ENCODE measurements around the gene GRK3.

GRK3 gene

GRCh38 chr22:25744694-25745093 lies 180.2 kb downstream of the GRK3 start:
- DNase-seq, result no peak

- no peak for DNase-seq
These were observed 181.0 kb downstream of the GRK3 start for GRCh38 chr22:25745341-25746011.

GRCh38 chr22:25746012-25746373 lies 181.5 kb downstream of the GRK3 start:
- DNase-seq, result no peak

- DNase-seq, result no peak
These were observed 182.9 kb downstream of the GRK3 start for GRCh38 chr22:25747245-25747944.

GRCh38 chr22:25748140-25748539 lies 183.7 kb downstream of the GRK3 start:
- no peak for DNase-seq

GRCh38 chr22:25748704-25749103 lies 184.2 kb downstream of the GRK3 start:
- no peak for DNase-seq

GRCh38 chr22:25749420-25750169 lies 185.1 kb downstream of the GRK3 start:
- DNase-seq, result no peak

- DNase-seq, result no peak
These were observed 186.2 kb downstream of the GRK3 start for GRCh38 chr22:25750569-25751173.

- DNase-seq, result no peak
These were observed 186.7 kb downstream of the GRK3 start for GRCh38 chr22:25751174-25751581.

GRCh38 chr22:25752615-25753214 lies 188.2 kb downstream of the GRK3 start:
- no peak for DNase-seq

GRCh38 chr22:25753252-25753651 lies 188.8 kb downstream of the GRK3 start:
- DNase-seq, result no peak

- no peak for DNase-seq
These were observed 190.2 kb downstream of the GRK3 start for GRCh38 chr22:25754527-25755202.

- no peak for DNase-seq
These were observed 193.2 kb downstream of the GRK3 start for GRCh38 chr22:25757686-25758085.

- no peak for DNase-seq
These were observed 193.8 kb downstream of the GRK3 start for GRCh38 chr22:25758316-25758715.

GRCh38 chr22:25759825-25760231 lies 195.4 kb downstream of the GRK3 start:
- no peak for DNase-seq

- DNase-seq, result no peak
These were observed 195.8 kb downstream of the GRK3 start for GRCh38 chr22:25760294-25760693.

GRCh38 chr22:25760848-25761595 lies 196.5 kb downstream of the GRK3 start:
- DNase-seq, result no peak

- DNase-seq, result no peak
These were observed 197.7 kb downstream of the GRK3 start for GRCh38 chr22:25762147-25762546.

GRCh38 chr22:25763239-25763777 lies 198.8 kb downstream of the GRK3 start:
- DNase-seq, result no peak

- DNase-seq, result no peak
These were observed 200.0 kb downstream of the GRK3 start for GRCh38 chr22:25764270-25765015.

- DNase-seq, result no peak
These were observed 200.5 kb downstream of the GRK3 start for GRCh38 chr22:25765016-25765367.

Data from NCI-H187 treated with DMSO at 0.1 percent for 48 hours (cell line).